ENCODE measurements around the gene LRRC38. TPM values are rescaled to one million over a fixed set of nuclear protein-coding genes. Genes with fewer than 3 reads are reported as not detected.

The LRRC38 gene
- total and polyA plus RNA-seq, 2 of the 4 experiments (the other 2 are of a cell fraction), result not detected

GRCh38 chr1:13450204-13450603 lies 63.6 kb downstream of the LRRC38 start:
- Histone ChIP-seq H3K27ac (ENCODE audit: insufficient read depth, low read length) (no peak overlapping the region), H2AFZ (replicated peaks; ENCODE audit: low read length, poor library complexity) (no peak overlapping the region), H2BK120ac (ENCODE audit: low read depth, low read length) (no peak overlapping the region), H2BK20ac (ENCODE audit: low read depth, low read length) (no peak overlapping the region), H2AK9ac (replicated peaks; ENCODE audit: low read depth, low read length, poor library complexity) (no peak overlapping the region), H3K18ac (ENCODE audit: low read depth, low read length) (no peak overlapping the region), H2BK15ac (ENCODE audit: low read depth, low read length) (no peak overlapping the region), H2AK5ac (ENCODE audit: low read depth, low read length) (no peak overlapping the region), H4K5ac (ENCODE audit: low read depth, low read length) (no peak overlapping the region), H3K4me1 (ENCODE audit: control insufficient read depth, insufficient read depth, low read length) (no peaks in the 10 kb centered on the region), H3K9me3 (ENCODE audit: control insufficient read depth, insufficient read depth, low read length) (peaks cover 11% of the 10 kb centered on the region), H4K8ac (ENCODE audit: low read depth in 2 of 2, low read length in 2 of 2) (no peak overlapping the region), H3K56ac (ENCODE audit: extremely low read depth, insufficient read depth, low read length) (no peak overlapping the region), H3K9ac (ENCODE audit: low read depth, low read length) (no peak overlapping the region), H3K36me3 (ENCODE audit: control insufficient read depth, insufficient read depth, low read length) (no peaks in the 10 kb centered on the region), H3K23ac (ENCODE audit: low read depth, low read length) (no peak overlapping the region), H2BK5ac (ENCODE audit: low read depth, low read length, poor library complexity, severe bottlenecking) (no peak overlapping the region), H3K4me3 (ENCODE audit: insufficient read depth, low read depth, low read length) (no peak overlapping the region), H3K27me3 (ENCODE audit: control insufficient read depth, insufficient read depth, low read length) (no peaks in the 10 kb centered on the region), H4K91ac (ENCODE audit: insufficient read depth, low read depth, low read length) (no peak overlapping the region), H3K4me2 (ENCODE audit: low read depth, low read length) (no peak overlapping the region), H3K4ac (ENCODE audit: low read depth, low read length) (no peak overlapping the region), H3K79me1 (ENCODE audit: low read depth in 1 of 2, low read length in 2 of 2) (no peaks in the 10 kb centered on the region), H4K20me1 (ENCODE audit: insufficient read depth, low read length) (no peaks in the 10 kb centered on the region), H3K9me1 (ENCODE audit: insufficient read depth, low read length) (no peaks in the 10 kb centered on the region), H3K14ac (replicated peaks; ENCODE audit: low read depth, low read length) (no peak overlapping the region)
- TF ChIP-seq POLR2A (IDR thresholded peaks at IDR 0.05; ENCODE audit: low read depth, low read length) (no peak), BHLHE40 (IDR thresholded peaks at IDR 0.05; ENCODE audit: low read depth, low read length) (no peak), CTCF (conservative IDR thresholded peaks at IDR 0.05; ENCODE audit: low read depth, low read length) (no peak), RFX5 (IDR thresholded peaks at IDR 0.05; ENCODE audit: low read depth, low read length) (no peak), SMC3 (IDR thresholded peaks at IDR 0.05; ENCODE audit: low read depth, low read length) (no peak), USF2 (IDR thresholded peaks at IDR 0.05; ENCODE audit: low read depth, low read length) (no peak), MAZ (IDR thresholded peaks at IDR 0.05; ENCODE audit: borderline replicate concordance, low read depth, low read length) (no peak), RCOR1 (IDR thresholded peaks at IDR 0.05; ENCODE audit: insufficient replicate concordance, low read length) (no peak), CHD1 (IDR thresholded peaks at IDR 0.05; ENCODE audit: low read depth, low read length) (no peak), ELK1 (IDR thresholded peaks at IDR 0.05; ENCODE audit: borderline replicate concordance, low read depth, low read length) (no peak)
- in situ Hi-C loops (cut with MboI; ENCODE audit: low sequenced_read_pairs) (no loop called here), dilution Hi-C loops (cut with HindIII; ENCODE audit: low sequenced_read_pairs, unreplicated experiment) (no loop called here), intact Hi-C loops (cut with micrococcal nuclease) (no loop called here)
- ChIA-PET CTCF (interaction anchor here (0.5 kb wide), 1 partner anchor 48 kb away, joined by 5 read pairs; no protein-coding TSS in a partner anchor), POLR2A (ENCODE audit: unreplicated experiment) (no interaction called here)
- ATAC-seq (ENCODE audit: low read depth) (no peak), DNase-seq (no peak)
- no TSS peak for BruUV-seq (replicated peaks)
- WGBS, 2 experiments (ENCODE audit: extremely low coverage in 2 of 2, insufficient read length in 1 of 2), result 68% methylated on average over 3 of the region's 7 CpGs; no CpG with 5 or more reads in 1 of the 2 experiments
